Smooth muscle cell (in vitro differentiated cells): ENCODE results near the gene COL6A1. TPM values are rescaled to one million over a fixed set of nuclear protein-coding genes. Genes with fewer than 3 reads are reported as not detected.

Experiments used
- DNase-seq: peaks from one replicate; lab custom pipeline; 2025; ENCODE audit not compliant: unreplicated experiment; lab: John Stamatoyannopoulos, UW
- H2AFZ ChIP-seq: fragments of 200-600 bp; sonication (generic); 2 replicates; pipeline ENCODE4 v1.6.0; 2016; ENCODE audit warnings: antibody characterized with exemption, low read depth, mild to moderate bottlenecking
- H3F3A ChIP-seq: fragments of 200-600 bp; sonication (generic); 2 replicates; pipeline ENCODE4 v1.6.0; 2017; ENCODE audit warnings: antibody characterized with exemption, low read depth
- H3K27ac ChIP-seq: fragments of 200-600 bp; sonication (generic); 2 replicates; pipeline ENCODE4 v1.5.1; 2016; ENCODE audit warnings: low read depth, mild to moderate bottlenecking
- H3K27me3 ChIP-seq: fragments of 200-600 bp; sonication (generic); 2 replicates; pipeline ENCODE4 v1.6.1; 2016; ENCODE audit warnings: low read depth, mild to moderate bottlenecking
- H3K36me3 ChIP-seq: fragments of 200-600 bp; sonication (generic); 2 replicates; pipeline ENCODE4 v1.5.1; 2016; ENCODE audit warnings: low read depth
- H3K4me1 ChIP-seq: fragments of 200-600 bp; sonication (generic); 2 replicates; pipeline ENCODE4 v1.5.1; 2016; ENCODE audit warnings: low read depth
- H3K4me2 ChIP-seq: fragments of 200-600 bp; sonication (generic); 2 replicates; pipeline ENCODE4 v1.6.0; 2016; ENCODE audit warnings: mild to moderate bottlenecking
- H3K4me3 ChIP-seq: fragments of 200-600 bp; sonication (generic); 2 replicates; pipeline ENCODE4 v1.5.1; 2016; ENCODE audit warnings: mild to moderate bottlenecking
- H3K79me2 ChIP-seq: fragments of 200-600 bp; sonication (generic); 2 replicates; pipeline ENCODE4 v1.6.0; 2016; ENCODE audit warnings: low read depth, mild to moderate bottlenecking
- H3K9ac ChIP-seq: fragments of 200-600 bp; sonication (generic); 2 replicates; pipeline ENCODE4 v1.6.0; 2016; ENCODE audit warnings: low read depth
- H3K9me3 ChIP-seq: fragments of 200-600 bp; sonication (generic); replicated peaks from 2 replicates; pipeline ENCODE4 v1.5.1; 2016; ENCODE audit warnings: low read depth
- H4K20me1 ChIP-seq: fragments of 200-600 bp; sonication (generic); 2 replicates; pipeline ENCODE4 v1.6.0; 2016; ENCODE audit warnings: low read depth
- CTCF ChIP-seq: fragments of 200-600 bp; sonication (generic); IDR thresholded peaks from 2 replicates; pipeline ENCODE4 v1.5.1; 2017; ENCODE audit warnings: borderline replicate concordance, mild to moderate bottlenecking, antibody characterized with exemption; ENCODE audit not compliant: insufficient read depth, poor library complexity, severe bottlenecking
- WGBS: methylation state at CpG from one replicate; pipeline ENCODE4 v1.1.7; 2016; ENCODE audit warnings: low lambda C conversion rate; 5-methylcytosine and 5-hydroxymethylcytosine counted together
- polyA plus RNA-seq: library from polyadenylated mRNA; unstranded; fragments of >200 nt; fragmentation: Nextera tagmentation; extraction: Ambion mirVana; gene quantifications from 2 replicates; pipeline ENCODE4 v1.2.1, GENCODE V29; 2016
- total RNA-seq: library from RNA; depleted of rRNA; stranded (reverse); fragments of >200 nt; gene quantifications from 2 replicates; pipeline ENCODE4 v1.2.3, GENCODE V29; 2014

COL6A1 gene
- total and polyA plus RNA-seq, 2 experiments from 2014 or later: 1,292 to 2,827 TPM

- Histone ChIP-seq H2AFZ (no peak overlapping the region), H4K20me1 (peaks cover 49% of the 10 kb centered on the region), H3K27me3 (no peaks in the 10 kb centered on the region), H3K27ac (peak overlapping the region; percentile 75), H3K79me2 (peaks cover 36% of the 10 kb centered on the region), H3K4me3 (no peak overlapping the region), H3F3A (peaks cover 14% of the 10 kb centered on the region), H3K4me1 (no peaks in the 10 kb centered on the region), H3K9me3 (no peaks in the 10 kb centered on the region), H3K4me2 (no peak overlapping the region), H3K36me3 (no peaks in the 10 kb centered on the region), H3K9ac (no peak overlapping the region)
- TF ChIP-seq CTCF: no peak
- WGBS: 97% methylated on average over 38 of the region's 38 CpGs
- DNase-seq: no peak
These were observed 16.1 kb downstream of the COL6A1 start for GRCh38 chr21:45997495-45998275.

GRCh38 chr21:45998276-45998701, 16.7 kb downstream of the COL6A1 start:
- no peak for DNase-seq
- Histone ChIP-seq H3K27me3 (no peaks in the 10 kb centered on the region), H3K79me2 (peaks cover 30% of the 10 kb centered on the region), H3K27ac (peak overlapping the region; percentile 75), H2AFZ (no peak overlapping the region), H3K4me1 (no peaks in the 10 kb centered on the region), H3K4me2 (no peak overlapping the region), H3K9ac (no peak overlapping the region), H3K4me3 (no peak overlapping the region), H3K36me3 (no peaks in the 10 kb centered on the region), H4K20me1 (peaks cover 43% of the 10 kb centered on the region), H3F3A (peaks cover 14% of the 10 kb centered on the region), H3K9me3 (no peaks in the 10 kb centered on the region)
- WGBS: 95% methylated on average over 22 of the region's 22 CpGs
- no peak for TF ChIP-seq CTCF

- no peaks in the 10 kb centered on the region for H3K27me3 ChIP-seq
- no peaks in the 10 kb centered on the region for H3K4me1 ChIP-seq
- no peak overlapping the region for H3K4me3 ChIP-seq
- 95% methylated on average over 23 of the region's 33 CpGs for WGBS
- no peak overlapping the region for H2AFZ ChIP-seq
- peaks cover 13% of the 10 kb centered on the region for H3F3A ChIP-seq
- H3K9me3 ChIP-seq: no peaks in the 10 kb centered on the region
- no peak overlapping the region for H3K9ac ChIP-seq
- peaks cover 23% of the 10 kb centered on the region for H3K79me2 ChIP-seq
- H3K4me2 ChIP-seq: no peak overlapping the region
- peaks cover 37% of the 10 kb centered on the region for H4K20me1 ChIP-seq
- H3K27ac ChIP-seq: peak overlapping the region; percentile 75
- DNase-seq: no peak
- no peak for TF ChIP-seq CTCF
- no peaks in the 10 kb centered on the region for H3K36me3 ChIP-seq
These were observed 17.5 kb downstream of the COL6A1 start for GRCh38 chr21:45998871-45999580.
